T-helper 1 cell treated with Interleukin-12 subunit alpha and Interleukin-12 subunit beta and Interleukin-4 antibody, amounts not matched to agents 30 ng/mL and 1 ng/mL, for 36 hours (primary cell): ENCODE results near the gene APPL2. TPM values are rescaled to one million over a fixed set of nuclear protein-coding genes. Genes with fewer than 3 reads are reported as not detected.

Experiments
- intact Hi-C: fragments of 100-400 bp; cut with micrococcal nuclease; formaldehyde crosslinking; loops from one replicate; pipeline ENCODE4 v1.15.1; 2024
- total RNA-seq: library from RNA; stranded (reverse); gene quantifications from 2 replicates; pipeline ENCODE4 v1.2.3, GENCODE V29; 2022

APPL2 gene
- total RNA-seq, 1 donor from 2014 or later, result 26.0 TPM

DNA sequence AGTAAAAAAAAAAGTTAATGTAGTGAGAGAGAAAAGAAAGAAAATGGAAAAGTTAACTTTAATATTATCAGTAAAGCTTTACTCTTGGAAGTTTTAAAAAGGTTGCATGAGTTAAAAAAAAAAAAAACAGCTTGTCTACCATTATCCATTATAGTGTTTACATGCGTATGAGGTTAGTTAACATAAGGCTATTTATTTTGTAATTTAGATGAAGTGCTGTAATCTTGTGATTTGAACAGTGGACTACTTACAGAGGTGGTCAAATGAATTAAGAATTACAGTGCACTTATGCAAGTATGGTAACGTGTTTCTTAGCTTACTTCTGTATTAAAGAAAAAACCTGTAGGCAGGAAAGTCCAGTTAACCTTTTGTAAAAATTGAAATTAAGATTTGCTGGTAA lies 97.7 kb downstream of the APPL2 start:
- intact Hi-C loops, result no loop called here

Other genes with a start within 250 kb of the APPL2 start
- gene NOPCHAP1, start 249.9 kb downstream of the APPL2 start, total RNA-seq, result 15.1 and 18.0 TPM in 2 replicates
- gene ALDH1L2, start 151.7 kb downstream of the APPL2 start, total RNA-seq, result 0.78 and 1.2 TPM in 2 replicates
- 52.8 and 58.7 TPM in 2 replicates for gene WASHC4, start 128.4 kb downstream of the APPL2 start, total RNA-seq
- 183 and 191 TPM in 2 replicates for gene C12orf75, start 94.5 kb upstream of the APPL2 start, total RNA-seq